Esophagus muscularis mucosa (tissue), 3 donors: ENCODE results near the gene LARGE1.

Source experiments
- CTCF ChIP-seq, 3 experiments: fragments of 200-600 bp in 2 of 3; fragments of 450-650 bp in 1 of 3; sonication (generic) in 2 of 3; IDR thresholded peaks; one replicate each; pipeline ENCODE4 v1.5.1; 2017 to 2019; ENCODE audit warnings: antibody characterized with exemption in 3 of 3, mild to moderate bottlenecking in 2 of 3, moderate library complexity in 1 of 3
- POLR2A ChIP-seq: fragments of 450-650 bp; IDR thresholded peaks from one replicate; pipeline ENCODE4 v1.6.1; 2017; ENCODE audit warnings: antibody characterized with exemption, moderate library complexity, mild to moderate bottlenecking, low read depth
- POLR2AphosphoS5 ChIP-seq, 2 donors: sonication (generic); formaldehyde crosslinking; IDR thresholded peaks; one replicate each; pipeline ENCODE4 v1.6.1; 2017; ENCODE audit warnings: antibody characterized with exemption in 2 of 2

- no peak for TF ChIP-seq CTCF (IDR thresholded peaks at IDR 0.05)
- no peak for TF ChIP-seq POLR2AphosphoS5 (IDR thresholded peaks at IDR 0.05)
- TF ChIP-seq POLR2A = no peak
Observed at GRCh38 chr22:33825761-33826160, 94.5 kb downstream of the LARGE1 start.
